Measurements from ENCODE around the gene ZNF396.

ZNF396 gene

DNA sequence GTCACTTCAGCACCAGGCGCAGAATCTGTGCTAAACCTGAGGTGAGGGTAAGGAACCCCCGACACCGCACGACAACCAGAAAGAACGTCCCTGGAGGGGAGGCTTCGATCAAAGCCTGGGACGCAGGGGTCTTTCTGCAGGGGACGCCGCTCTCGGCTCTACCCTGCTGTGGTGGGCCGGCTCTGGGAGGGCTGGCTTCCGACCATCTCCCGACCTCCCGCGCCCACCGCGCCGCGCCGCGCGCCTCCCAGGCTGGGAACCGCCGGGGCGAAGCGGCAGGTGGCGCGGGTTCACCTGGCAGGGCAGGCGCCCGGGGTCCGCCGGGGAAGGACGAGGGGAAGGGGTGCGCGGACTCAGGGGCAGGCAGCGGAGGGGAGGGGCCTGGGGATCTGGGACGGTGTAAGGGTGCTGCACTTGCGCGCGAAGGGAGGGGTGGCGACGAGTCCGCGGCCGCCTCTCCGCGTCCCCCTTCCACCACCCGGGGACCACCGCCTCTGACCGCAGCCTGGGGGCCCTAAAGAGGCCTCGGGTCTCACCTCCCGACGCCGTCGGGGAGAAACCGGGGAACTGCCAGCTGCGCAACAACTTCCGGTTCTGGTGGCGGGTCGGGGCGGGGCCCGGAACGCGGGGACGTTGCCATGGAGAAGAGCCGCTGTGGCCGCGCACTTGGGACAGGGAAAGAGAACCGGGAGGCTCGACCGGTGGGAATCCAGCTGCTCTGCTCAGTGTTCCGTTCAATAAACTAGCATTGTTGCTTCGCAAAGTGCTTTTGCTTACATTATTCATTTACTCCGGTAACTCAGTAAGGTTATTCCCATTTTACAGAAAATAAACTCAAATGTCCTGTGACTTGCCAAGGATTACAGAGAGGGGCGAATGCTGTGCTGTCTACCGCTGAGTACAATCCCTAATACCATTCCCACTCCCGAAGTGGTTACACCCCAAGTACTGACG lies at the start of gene ZNF396:
Gene ZNF396, minus strand, starts transcription at position 596 of the 954 bp plus-strand sequence. CDS start 3,045 bp downstream, outside the sequence.
- DNase-seq, result no peak

DNA sequence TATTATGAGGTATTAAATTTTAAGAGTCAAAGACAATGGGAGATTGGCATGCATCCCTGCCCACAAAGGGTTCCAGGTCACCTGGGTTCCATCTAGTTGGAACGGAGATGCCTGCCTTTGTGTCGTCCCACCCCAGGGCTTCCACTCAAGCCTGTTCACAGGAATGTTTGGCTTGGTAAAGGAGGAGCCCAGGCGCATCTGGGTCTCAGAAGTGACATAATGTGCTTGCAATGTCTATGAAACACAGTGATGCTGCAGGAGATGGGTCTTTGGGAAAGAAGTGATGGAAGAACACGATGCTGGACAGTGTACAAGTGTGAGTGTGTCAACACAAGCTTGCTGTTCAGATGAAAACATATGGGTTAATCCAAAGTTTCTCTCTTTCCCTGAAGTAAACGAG lies 49.6 kb upstream of the ZNF396 start:
- no peak for DNase-seq

DNA sequence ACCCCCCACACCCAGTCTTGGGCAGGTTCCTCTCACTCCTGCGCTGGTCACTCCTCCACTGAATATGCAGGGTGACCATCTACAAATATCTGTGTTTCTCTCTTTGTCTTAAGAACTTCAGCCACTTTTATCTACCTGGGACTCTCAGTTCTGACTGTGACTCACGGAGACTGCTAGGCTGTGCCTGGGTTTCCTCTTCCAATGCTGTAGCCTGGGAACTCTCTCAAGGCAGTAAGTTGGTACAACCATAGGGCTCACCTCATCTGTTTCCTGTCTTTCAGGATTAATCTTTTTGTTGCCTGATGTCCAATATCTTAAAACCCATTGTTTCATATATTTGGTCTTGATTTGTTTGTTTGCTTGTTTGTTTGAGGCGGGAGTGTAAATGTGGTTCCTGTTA lies 47.2 kb upstream of the ZNF396 start:
- DNase-seq, result no peak

DNA sequence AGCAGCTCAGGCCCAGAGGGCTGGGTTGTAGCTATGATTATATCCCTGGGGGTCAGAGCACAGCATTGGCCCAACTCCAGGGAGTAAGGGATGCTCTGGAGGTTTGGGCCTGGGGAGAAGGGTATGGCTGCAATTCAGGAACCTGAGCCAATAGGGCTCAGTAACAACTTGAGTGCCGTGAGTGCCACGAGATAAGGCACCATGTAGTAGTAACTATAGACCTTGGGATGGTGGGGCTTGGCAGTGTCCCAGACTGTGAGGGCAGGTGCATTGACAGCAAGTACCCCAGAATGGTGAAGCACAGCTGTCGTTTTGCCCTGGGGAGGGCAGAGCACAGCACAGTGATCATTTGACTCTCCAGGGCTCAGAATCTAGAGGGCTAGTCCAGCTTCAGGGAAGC lies 45.1 kb upstream of the ZNF396 start:
- no peak for DNase-seq

DNA sequence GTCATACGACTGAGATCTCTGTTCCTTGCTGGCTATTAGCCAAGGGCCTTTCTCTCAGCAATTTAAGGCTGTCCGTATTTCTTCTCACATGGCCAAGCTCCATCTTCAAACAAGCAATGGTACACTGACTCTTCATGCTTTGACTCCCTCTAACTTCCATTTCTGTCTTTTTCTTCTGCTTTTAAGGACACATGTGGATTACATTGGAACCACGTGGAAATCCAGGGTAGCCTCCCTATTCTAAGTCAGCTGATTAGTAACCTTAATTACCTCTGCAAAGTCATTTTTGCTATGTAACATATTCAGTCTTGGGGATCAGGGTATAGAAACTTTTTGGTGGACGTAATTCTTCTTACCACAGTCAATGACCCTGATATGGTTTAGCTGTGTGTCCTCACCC lies 41.5 kb upstream of the ZNF396 start:
- no peak for DNase-seq

DNA sequence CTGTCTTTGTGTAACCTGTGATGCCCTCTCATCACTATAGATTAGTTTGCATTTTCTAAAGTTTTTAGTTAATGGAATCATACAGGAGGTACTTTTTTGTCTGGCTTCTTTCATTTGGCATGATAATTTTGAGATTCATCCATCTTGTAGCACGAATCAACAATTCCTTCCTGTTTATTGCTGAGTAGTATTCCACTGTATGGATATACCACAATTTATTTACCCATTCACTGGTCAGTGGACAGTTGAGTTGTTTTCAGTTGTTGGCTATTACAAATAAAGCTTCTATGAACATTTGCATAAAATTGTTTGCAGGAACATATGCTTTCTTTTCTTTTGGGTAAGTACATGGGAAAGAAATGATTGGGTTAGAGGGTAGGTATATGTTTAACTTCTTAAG lies 40.1 kb upstream of the ZNF396 start:
- no peak for DNase-seq

DNA sequence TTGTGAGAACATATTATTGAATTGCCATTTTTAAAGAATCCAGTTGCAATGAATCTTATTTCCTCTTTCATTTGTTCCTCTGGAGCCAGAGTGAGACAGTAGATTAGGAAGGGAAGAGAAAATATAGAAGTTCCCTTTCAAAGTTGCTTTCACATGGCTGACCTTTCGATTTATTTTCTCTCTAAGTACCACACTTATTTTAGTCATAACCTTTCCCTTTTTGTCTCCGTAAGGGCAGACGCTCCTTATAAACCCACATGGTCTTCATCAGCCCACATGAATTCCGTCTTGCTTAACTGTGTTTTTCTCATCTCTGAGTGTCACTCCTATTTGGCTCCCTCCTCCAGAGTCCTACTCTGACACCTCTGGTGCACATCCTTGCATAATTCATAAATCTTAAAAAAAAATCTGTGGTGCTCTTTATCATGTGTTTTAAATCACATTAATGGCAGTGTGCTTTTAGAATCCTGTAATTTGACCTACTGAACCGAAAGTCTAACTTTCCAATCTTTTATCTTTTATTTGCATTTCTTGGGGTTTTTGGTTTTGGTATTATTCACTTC lies 38.5 kb upstream of the ZNF396 start:
- no peak for DNase-seq

DNA sequence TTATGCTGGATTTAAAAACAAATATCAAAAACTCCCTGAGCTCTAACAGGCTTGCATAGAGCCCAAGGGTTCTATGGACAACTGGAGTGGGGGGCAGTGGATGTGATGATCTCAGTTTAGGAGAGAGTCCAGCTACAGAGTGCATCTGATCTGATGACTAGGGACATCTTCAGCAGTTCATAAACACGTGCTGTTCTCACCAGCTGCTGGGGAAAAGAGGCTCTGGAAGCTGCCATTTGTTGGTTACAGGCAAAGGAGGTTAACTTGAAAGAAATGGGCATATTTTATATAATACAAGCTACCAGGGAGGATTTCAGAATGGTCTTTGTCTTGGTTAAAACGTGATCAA lies 36.0 kb upstream of the ZNF396 start:
- DNase-seq, result no peak

DNA sequence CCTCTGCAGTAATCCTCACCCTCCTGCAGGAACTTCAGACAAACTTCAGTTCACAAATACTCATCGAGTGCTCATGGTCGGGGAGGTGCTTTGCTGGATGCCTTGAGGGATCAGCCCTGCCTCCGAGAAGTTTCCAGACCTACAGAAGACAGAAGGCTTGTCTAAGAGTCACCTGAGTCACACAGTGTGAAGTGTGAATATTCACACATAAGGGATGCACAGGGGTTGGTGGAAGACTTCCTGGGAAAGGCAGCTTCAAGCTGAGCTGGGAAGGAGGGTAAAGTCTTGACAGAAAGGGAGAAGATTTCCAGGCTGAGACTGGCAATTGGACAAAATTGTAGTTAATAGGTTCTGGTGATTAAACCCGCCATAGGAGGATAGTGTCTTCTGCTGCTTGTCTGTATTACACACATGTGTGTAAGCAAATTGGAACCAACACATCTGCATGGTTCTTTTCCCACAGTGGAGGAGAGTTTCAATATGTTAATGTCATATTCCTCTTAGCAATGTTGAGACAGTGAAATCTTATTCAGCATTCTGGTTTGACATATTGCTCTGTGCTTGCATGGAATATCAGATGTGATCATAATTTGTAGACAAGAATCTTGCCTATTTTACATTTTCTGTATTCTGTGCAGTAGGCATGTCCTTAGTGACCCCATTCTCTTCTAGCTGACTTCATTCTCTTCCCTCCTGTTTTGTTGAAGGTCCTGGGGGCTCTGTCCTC lies 34.7 kb upstream of the ZNF396 start:
- DNase-seq, result no peak

DNA sequence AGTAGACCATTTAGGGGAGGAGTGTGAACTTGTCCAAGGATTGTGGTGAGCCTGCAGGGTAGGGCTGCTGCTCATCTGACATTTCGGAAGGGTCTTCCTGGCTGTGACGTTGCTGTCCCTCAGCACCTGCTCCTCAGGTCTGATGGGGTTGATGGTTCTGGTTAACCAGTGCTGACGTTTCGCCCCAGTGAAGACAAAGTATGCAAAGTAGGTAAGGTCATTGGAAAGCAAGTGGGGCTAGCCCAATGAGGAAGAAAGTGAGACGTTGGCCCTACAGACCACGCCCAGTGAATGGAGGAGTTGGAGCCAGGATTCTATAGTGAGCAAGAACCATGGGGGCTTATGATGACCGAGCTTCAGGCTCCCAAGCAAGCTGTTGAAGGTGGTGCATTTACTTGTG lies 33.4 kb upstream of the ZNF396 start:
- DNase-seq, result no peak

DNA sequence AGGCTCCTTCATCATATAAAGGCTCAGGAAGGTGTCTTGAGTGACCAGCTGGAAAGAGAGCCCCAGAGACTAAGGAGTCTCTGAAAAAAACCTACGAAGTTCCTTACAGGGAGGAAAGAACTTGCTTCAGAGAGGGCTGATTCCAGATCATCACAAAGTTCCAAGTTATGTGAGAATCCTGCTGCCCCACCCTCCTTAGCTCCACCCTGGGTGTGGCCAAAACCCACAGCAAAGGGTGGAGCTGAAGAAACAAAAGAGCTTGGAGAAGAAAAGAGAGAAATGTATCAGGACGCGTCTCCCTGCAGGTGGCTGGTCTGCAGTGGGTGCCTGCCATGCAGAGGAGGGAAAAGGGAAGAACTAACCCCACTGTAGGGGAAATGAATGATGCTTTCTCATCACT lies 32.8 kb upstream of the ZNF396 start:
- no peak for DNase-seq

DNA sequence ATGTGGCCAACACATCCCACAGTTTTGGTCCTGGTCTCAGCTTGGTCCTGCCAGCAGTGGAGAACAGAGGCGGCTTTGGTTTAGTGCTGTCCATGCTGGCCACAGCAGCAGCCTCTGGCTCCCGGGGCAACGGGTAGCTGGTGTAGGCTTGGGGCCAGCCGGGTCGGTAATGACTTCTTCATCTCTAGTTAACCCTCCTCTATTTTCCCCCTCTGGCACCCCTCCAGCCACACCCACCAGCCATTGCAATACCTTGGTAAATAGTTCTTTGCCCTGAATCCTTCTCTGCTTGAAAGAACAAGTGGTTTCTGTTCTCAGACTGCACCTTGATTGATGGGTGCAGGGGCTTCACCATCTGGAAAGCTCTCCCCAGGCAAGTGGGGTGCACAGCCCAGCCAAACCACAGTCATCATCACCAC lies 31.7 kb upstream of the ZNF396 start:
- DNase-seq, result no peak

DNA sequence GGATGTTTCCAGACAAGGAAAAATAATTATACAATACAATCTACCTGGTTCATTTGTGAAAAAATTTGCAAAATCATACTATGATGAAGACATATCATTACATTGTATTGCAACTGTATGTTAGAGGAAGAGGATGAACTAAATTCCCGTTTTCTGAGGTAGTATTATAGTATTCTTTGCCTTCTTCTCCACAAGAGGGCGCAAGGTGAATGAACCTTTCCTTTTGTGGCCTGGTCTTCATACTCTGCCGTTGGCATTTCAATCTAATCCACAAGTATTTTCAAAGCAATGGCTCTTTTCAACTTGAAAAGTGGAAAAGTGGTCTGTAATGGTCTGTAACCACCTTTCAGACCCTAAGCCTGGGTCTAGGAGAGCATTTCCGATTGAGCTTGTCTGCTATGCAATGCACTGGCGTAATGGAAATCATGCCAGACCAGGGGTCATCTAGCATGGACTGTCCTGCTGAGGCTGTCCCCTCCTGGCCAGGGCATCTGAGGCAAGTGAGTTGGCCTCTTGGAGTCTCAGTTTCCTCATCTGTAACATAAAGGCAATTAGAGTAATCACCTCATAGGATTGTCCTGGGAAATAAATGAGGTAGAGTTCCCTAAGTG lies 30.8 kb upstream of the ZNF396 start:
- DNase-seq, result peak in 1 of 2 experiments; percentile 9

DNA sequence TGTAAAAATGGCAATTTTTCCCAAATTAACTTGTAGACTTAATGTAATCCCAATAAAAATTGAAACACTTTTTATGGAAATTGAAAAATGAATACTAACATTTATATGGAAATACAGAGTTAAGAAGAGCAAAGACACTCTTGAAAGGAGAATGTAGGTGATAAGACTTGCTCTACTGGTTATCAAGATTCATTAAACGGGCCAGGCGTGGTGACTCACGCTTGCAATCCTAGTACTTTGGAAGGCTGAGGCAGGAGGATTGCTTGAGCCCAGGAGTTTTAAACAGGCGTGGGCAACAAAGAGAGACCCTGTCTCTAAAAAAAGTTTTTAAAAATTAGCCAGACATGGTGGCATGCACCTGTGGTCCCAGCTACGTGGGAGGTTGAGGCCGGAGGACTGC lies 29.5 kb upstream of the ZNF396 start:
- no peak for DNase-seq

DNA sequence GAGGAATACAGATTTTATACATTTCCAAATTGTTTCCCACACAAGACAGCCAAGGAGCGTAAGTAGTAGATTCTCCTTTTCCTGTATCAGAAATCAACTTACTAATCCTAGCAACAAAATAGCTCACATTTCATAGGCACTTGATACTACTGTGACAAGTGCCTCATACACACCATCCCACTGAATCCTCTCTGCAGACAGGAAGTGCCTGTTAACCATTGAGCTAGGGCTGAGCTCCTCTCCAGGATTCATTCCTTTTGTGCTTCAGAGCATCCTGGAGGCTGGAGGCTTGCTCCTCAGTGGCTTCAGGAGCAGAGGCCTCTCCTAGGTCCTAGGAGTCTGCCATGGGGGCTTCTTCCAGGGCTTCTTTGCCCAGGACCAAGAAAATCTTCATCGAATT lies 20.8 kb upstream of the ZNF396 start:
- no peak for DNase-seq

DNA sequence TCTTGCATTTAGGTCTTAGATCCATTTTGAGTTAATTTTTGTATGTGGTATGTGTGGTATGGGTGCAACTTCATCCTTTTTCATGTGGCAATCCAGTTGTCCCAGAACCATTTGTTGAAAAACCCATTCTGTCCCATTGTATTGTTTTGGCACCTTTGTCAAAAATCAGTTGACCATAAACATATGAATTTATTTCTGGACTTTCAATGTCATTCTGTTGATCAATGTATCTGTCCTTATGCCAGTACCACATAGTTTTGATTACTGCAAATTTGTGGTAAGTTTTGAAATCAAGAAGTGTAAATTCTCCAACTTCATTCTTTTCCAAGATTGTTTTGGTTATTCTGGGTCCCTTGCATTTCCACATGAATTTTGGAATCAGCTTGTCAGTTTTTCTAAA lies 16.6 kb upstream of the ZNF396 start:
- DNase-seq, result no peak

DNA sequence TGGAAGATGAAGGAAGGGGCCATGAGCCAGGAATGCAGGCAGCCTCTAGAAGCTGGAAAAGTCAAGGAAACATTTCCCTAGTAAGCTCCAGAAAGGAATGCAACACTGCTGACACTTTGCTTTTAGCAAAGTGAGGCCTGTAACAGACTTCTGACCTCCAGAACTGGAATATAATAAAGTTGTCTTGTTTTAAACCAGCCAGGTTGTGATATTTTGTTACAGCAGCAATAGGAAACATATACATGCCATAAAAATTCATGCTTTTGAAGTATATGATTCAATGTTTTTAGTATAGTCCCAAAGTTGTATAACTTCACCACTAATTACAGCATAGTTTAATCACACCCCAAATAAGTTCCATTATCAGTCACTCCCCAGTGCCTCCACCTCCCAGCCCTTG lies 15.2 kb upstream of the ZNF396 start:
- no peak for DNase-seq

DNA sequence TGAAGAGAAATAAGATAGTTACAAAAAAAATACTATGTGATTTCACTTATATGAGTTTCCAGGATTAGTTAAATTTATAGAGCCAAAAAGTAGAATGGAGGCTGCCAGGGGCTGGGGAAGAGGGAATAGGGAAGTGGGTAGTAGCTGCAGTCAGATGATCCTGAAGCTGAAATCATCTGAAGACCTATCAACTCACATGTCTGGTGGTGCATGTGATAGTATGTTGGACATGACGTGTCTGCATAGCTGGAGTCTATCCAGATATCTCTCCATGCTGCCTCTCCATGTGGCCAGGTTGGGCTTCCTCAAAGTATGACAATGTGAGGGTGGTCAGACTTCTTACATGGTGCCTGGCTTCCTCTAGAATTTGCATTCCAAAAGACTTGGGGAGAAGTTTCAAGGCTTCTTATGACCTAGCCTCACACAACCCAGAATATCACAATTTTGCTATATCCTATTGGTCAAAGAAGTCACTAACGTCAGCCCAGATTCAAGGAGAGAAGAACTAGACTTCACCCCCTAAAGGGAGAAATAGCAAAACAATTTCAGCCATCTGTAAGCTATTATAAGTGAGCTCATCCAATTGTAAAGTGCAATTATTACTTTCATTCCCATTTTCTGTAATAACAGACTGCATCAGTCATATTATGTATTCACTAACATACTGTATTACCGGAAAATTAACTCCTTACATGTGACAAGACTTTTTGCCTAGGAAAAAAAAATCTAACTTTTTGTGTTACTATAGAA lies 14.0 kb upstream of the ZNF396 start:
- no peak for DNase-seq

DNA sequence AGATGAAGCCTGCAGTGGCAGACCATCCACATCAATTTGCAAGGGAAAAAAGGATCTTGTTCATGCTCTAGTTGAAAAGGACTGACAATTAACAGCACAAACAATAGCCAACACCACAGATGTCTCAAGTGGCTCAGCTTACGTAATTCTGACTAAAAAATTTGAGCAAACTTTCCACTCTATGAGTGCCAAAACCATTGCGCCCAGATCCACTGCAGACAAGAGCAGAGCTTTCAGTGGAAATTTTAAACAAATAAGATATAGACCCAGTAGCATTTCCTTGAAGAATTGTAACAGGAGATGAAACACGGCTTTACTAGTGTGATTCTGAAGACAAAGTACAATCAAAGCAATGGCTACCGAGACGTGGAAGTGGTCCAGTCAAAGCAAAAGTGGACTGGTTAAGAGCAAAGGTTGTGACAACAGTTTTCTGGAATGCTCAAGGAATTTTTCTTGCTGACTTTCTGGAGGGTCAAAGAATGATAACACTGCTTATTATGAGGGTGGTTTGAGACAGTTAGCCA lies 12.0 kb upstream of the ZNF396 start:
- no peak for DNase-seq

DNA sequence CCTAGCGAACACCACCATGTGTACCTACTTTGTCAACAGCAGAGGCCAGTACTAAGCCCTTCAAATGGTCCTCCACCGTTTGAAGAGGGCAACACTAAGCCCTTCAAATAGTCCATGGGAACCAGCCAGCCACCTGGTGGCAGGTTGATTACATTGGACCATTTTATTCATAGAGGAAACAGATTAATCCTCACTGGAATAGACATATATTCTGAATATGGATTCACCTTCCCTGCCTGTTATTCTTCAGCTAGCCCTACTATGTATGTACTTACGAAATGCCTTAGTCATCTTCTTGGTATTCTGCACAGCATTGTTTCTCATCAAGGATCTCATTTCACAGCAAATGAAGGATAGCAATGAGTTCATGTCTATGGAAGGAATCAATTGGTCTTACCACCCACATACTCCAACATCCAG lies 10.0 kb upstream of the ZNF396 start:
- DNase-seq, result no peak

DNA sequence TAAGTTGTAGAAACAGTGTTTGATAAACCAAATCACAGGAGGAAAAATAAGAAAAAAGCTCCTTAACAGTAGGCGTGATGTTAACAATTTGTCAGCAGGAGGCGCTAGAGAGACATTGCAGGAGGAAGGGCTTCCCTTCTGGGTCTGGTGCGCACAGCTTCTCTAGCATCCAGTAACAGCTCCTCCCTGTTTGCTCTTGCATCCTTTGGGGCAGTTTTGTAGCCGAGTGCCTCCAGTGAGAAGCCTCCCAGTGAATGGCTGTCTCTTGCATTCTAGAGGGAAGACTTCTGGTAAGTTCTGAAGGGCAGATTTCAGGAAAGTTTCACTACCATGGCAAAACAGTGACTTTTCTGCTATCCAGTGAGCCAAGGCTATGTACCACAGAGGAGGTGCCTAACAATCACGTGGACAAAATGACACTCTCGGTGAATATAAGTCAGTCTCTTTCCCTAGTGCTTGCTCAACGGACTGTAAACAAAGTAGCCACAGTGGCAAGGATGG lies 9.5 kb upstream of the ZNF396 start:
- DNase-seq, result no peak

DNA sequence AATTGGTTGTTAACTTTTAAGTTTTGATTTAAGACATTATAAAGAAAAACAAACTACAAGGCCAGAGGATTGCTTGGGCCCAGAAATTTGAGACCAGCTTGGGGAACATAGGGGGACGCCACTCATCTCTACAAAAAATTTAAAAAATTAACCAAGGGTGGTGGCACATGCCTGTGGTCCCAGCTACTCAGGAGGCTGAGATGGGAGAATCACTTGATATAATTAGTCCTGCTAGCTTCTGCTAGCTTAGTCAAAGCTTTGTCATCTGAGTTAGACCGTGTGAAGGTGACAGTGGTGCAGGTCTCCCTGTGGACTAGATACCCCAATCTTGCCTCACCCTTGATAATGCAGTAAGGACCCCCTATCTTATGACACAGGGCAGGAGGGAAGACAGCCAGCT lies 6.0 kb upstream of the ZNF396 start:
- DNase-seq, result no peak
